Measurements from ENCODE around the gene PROSER3.

Gene PROSER3

GRCh38 chr19:35739275-35740107 is 18.5 kb upstream of the PROSER3 start:
- no peak for DNase-seq (ENCODE audit: low read depth)

- no peak for DNase-seq (ENCODE audit: low read depth)
Measured at GRCh38 chr19:35740108-35740422, 17.9 kb upstream of the PROSER3 start.

- DNase-seq (ENCODE audit: low read depth): peak; percentile 80
Measured at GRCh38 chr19:35740423-35741202, 17.4 kb upstream of the PROSER3 start.

GRCh38 chr19:35741203-35741515 is 16.8 kb upstream of the PROSER3 start:
- no peak for DNase-seq (ENCODE audit: low read depth)

- DNase-seq (ENCODE audit: low read depth): no peak
Measured at GRCh38 chr19:35742121-35742724, 15.8 kb upstream of the PROSER3 start, which contains the start of gene IGFLR1. IGFLR1 (minus strand) TSS chr19:35742452; CDS start chr19:35741180, 1,272 bp downstream.

- no peak for DNase-seq (ENCODE audit: low read depth)
Measured at GRCh38 chr19:35743640-35744429, 14.1 kb upstream of the PROSER3 start.

- peak; percentile 65 for DNase-seq (ENCODE audit: low read depth)
Measured at GRCh38 chr19:35744430-35745327, 13.3 kb upstream of the PROSER3 start.

- peak; percentile 76 for DNase-seq (ENCODE audit: low read depth)
Measured at GRCh38 chr19:35745328-35746086, 12.5 kb upstream of the PROSER3 start, which contains the start of the genes PSENEN and U2AF1L4. PSENEN (plus strand) TSS chr19:35745651; CDS start chr19:35745931, 280 bp downstream. U2AF1L4 (minus strand) TSS chr19:35745418; CDS start chr19:35745391, 27 bp downstream.

GRCh38 chr19:35746087-35746462 is 11.9 kb upstream of the PROSER3 start:
- DNase-seq (ENCODE audit: low read depth): no peak

GRCh38 chr19:35746531-35746930 is 11.4 kb upstream of the PROSER3 start:
- no peak for DNase-seq (ENCODE audit: low read depth)

- peak; percentile 88 for DNase-seq (ENCODE audit: low read depth)
Measured at GRCh38 chr19:35748106-35749020, 9.6 kb upstream of the PROSER3 start, which contains the start of gene LIN37. LIN37 (plus strand) TSS chr19:35748576; CDS start chr19:35748725, 149 bp downstream.

GRCh38 chr19:35750167-35750566 is 7.8 kb upstream of the PROSER3 start:
- DNase-seq (ENCODE audit: low read depth): no peak

- no peak for DNase-seq (ENCODE audit: low read depth)
Measured at GRCh38 chr19:35751839-35752745, 5.9 kb upstream of the PROSER3 start.

- no peak for DNase-seq (ENCODE audit: low read depth)
Measured at GRCh38 chr19:35752746-35753350, 5.1 kb upstream of the PROSER3 start.

GRCh38 chr19:35753634-35754369 is 4.2 kb upstream of the PROSER3 start:
- no peak for DNase-seq (ENCODE audit: low read depth)

GRCh38 chr19:35754370-35755130 is 3.4 kb upstream of the PROSER3 start:
- DNase-seq (ENCODE audit: low read depth): no peak
